NCI-H524 (cell line): ENCODE data around the gene EXD3.

Experiments used
- DNase-seq, 2 experiments: peaks; one replicate each; lab custom pipeline; 2025; lab: John Stamatoyannopoulos, UW

Gene EXD3

GRCh38 chr9:137447722-137448601 lies 25.0 kb upstream of the EXD3 start:
- DNase-seq, result no peak

GRCh38 chr9:137446851-137447471 lies 24.0 kb upstream of the EXD3 start:
- peak in 1 of 2 experiments; percentile 29 for DNase-seq

GRCh38 chr9:137445930-137446431 lies 23.0 kb upstream of the EXD3 start:
- peak in 1 of 2 experiments; percentile 30 for DNase-seq

GRCh38 chr9:137445275-137445807 lies 22.4 kb upstream of the EXD3 start:
- peak; percentile 58 to 76 for DNase-seq

GRCh38 chr9:137444106-137444790 lies 21.3 kb upstream of the EXD3 start:
- no peak for DNase-seq

GRCh38 chr9:137441935-137442321 lies 19.0 kb upstream of the EXD3 start:
- no peak for DNase-seq

GRCh38 chr9:137441289-137441934 lies 18.4 kb upstream of the EXD3 start, which contains the start of gene ENTPD8:
TSS of gene ENTPD8 (minus strand) at chr9:137441357. CDS start at chr9:137438285, 3,072 bp downstream.
- DNase-seq, result peak; percentile 43 to 65

- peak in 1 of 2 experiments; percentile 83 for DNase-seq
Measured at GRCh38 chr9:137439158-137439714, 16.3 kb upstream of the EXD3 start.

- DNase-seq, result peak in 1 of 2 experiments; percentile 66
Measured at GRCh38 chr9:137438591-137439157, 15.7 kb upstream of the EXD3 start.

- DNase-seq, result no peak
Measured at GRCh38 chr9:137437691-137438590, 15.0 kb upstream of the EXD3 start.

GRCh38 chr9:137436761-137437600 lies 14.0 kb upstream of the EXD3 start:
- DNase-seq, result no peak

GRCh38 chr9:137435980-137436760 lies 13.2 kb upstream of the EXD3 start:
- DNase-seq, result no peak

GRCh38 chr9:137435381-137435891 lies 12.5 kb upstream of the EXD3 start:
- no peak for DNase-seq

- DNase-seq, result no peak
Measured at GRCh38 chr9:137434498-137435380, 11.8 kb upstream of the EXD3 start.

GRCh38 chr9:137433916-137434431 lies 11.0 kb upstream of the EXD3 start:
- DNase-seq, result no peak

GRCh38 chr9:137433349-137433915 lies 10.5 kb upstream of the EXD3 start:
- DNase-seq, result no peak
